Myocyte (in vitro differentiated cells): ENCODE data around the gene SUMF1. TPM values are rescaled to one million over a fixed set of nuclear protein-coding genes. Genes with fewer than 3 reads are reported as not detected.
"Not testable (repeated sequence)": the region's sequence is repeated elsewhere in the genome, so short reads cannot be mapped to it uniquely, and the experiment has no call there.

Experiments used
- DNase-seq: peaks from one replicate; pipeline ENCODE4 v3.0.0-alpha.2; 2012; ENCODE audit warnings: low read depth
- total RNA-seq: library from RNA; depleted of rRNA; stranded (reverse); fragments of >200 nt; gene quantifications from 2 replicates; pipeline ENCODE4 v1.2.3, GENCODE V29; 2014

The SUMF1 gene
- total RNA-seq, 1 donor from 2014 or later = 40.3 TPM

GRCh38 chr3:4462369-4463040 lies 4.6 kb downstream of the SUMF1 start:
- DNase-seq = no peak

DNA sequence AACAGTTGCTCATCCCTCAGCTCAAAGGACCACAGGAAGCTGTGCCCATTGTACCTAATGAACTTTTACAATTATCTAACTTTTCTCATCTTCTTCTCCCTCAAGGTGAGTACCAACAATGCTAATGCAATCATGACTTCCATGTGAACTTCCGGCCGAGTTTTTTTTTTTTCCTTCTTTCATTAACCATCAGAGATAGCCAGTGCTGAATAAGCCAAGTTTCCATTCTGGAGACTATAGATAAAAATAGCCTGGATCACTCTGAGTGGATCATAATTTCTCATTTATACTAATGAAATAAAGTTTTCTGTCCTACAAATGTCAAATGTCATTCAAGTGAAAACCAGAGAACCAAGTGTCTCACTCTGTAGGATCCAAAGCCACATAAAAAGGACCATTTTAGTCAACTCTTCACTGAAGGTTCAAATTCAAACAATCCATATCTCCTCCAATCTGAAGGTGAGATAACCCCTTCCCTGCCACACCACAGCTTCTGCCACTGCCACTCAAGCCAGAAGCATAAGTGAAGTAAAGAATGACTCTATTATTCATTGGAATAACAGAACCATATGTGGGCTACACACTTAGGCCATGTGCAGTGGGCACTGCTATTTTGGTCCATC lies 5.5 kb downstream of the SUMF1 start:
- DNase-seq = no peak

- DNase-seq = no peak
Measured at GRCh38 chr3:4460334-4460733, 6.7 kb downstream of the SUMF1 start.

GRCh38 chr3:4458961-4459360 lies 8.1 kb downstream of the SUMF1 start:
- DNase-seq = no peak

DNA sequence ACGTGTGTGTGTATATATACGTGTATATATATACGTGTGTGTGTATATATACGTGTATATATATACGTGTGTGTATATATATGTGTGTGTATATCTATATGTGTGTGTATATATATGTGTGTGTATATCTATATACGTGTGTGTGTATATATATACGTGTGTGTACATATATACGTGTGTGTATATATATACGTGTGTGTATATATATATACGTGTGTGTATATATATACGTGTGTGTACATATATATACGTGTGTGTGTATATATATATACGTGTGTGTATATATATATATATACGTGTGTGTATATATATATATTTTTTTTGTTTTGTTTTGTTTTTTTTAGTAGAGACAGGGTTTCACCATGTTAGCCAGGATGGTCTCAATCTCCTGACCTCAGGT lies 10.3 kb downstream of the SUMF1 start:
- not testable (repeated sequence) for DNase-seq

DNA sequence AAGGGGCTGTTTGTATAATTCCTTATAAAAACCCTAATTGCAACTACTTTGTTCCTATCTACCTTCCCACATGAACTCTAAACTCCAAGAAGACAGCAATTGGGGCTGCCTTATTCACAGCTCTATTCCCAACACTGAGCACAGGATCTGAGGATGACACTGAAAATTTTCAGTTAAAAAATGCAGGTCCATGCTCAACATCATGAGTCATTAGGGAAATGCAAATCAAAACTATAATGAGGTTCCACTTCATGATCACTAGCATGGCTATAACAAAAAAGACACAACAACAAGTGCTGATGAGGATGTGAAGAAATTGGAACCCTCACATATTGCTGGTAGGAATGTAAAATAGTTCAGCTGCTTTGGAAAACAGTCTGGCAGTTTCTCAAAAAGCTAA lies 12.9 kb downstream of the SUMF1 start:
- no peak for DNase-seq

GRCh38 chr3:4449043-4449805 lies 17.8 kb downstream of the SUMF1 start:
- no peak for DNase-seq

DNA sequence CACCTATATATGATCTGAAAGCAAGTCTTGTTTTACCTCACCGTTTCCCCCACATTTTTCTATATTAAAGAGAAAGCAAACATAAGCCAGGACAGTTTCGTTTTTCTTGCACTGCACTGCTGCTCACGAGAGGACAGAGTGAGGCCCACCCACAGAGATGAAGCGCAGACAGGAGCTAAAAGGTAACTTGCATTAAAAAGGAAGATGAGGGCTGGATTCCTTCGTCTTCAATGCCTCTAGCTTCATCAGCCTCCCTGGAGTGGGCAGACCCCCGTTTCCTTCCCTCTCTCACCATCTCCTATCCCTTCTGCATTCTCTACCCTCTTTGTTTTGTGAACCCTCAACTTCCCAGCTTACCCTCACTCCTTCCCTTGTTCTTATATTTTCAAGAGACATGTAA lies 18.9 kb downstream of the SUMF1 start:
- DNase-seq = no peak

DNA sequence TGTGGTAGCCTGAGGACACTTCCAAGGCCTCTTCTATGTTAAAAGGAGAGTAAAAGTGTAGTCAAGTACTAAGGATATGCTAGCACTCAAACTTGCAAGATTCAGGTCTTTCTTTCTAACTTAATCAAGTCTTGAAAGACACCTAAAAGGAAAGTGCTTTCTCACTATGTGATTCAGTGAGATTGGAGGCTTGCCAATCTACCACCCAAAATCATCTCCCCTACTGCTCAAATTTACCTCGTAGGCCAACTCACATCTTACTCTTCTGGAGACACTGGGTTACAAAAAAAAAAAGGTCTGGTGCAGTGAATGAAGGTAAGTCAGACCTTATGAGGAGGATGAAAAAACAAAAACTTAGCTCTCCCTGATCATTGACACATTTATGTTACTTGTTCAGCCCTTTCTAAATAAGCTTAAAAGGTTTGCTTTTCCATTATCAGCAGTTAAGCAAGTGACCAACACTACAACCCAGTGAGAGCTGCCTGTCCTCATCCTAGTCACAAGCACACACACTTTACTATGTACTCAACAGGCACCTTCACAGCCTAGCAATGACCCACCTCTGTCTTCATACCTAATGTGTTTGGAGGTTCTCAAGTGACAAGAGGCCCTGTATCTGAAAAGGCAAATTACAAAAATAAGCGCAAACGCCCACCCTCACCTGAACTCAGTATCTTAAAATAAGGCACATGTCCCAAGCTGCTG lies 19.6 kb downstream of the SUMF1 start:
- DNase-seq = no peak

GRCh38 chr3:4440951-4441350 lies 26.1 kb downstream of the SUMF1 start:
- no peak for DNase-seq

GRCh38 chr3:4438296-4438695 lies 28.8 kb downstream of the SUMF1 start:
- no peak for DNase-seq

- no peak for DNase-seq
Measured at GRCh38 chr3:4432259-4432658, 34.8 kb downstream of the SUMF1 start.

DNA sequence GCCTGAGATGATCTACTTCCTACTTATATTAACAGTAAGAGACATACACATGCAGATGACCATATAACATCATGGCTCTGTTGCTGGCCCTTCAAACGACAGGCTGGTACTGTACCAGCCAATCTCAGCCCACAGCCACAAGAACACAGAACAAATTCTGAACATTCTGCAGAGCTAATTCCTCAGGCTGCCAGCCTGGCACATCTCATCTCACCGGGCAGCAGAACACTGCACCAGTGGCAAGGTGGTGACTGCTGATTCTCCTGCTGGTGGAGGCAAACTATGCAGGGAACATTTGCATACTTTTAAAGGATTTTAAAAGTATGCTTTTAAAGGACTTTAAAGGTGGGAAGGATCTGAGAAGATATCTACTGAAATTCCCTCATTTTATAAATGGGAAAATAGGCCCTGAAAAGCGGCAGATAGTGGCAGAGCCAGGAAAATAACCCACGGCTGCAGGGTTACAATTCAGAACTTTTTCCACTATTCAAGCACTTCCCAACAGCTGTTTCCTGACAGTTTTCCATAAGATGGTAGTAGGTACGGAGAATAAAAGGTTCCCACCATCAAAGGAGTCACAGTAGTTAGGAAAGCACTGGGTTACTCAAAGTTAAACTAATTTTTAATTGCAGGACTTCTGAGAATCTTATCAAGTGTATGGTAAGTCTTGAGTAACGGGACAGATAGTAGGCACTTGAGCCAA lies 37.3 kb downstream of the SUMF1 start:
- no peak for DNase-seq

DNA sequence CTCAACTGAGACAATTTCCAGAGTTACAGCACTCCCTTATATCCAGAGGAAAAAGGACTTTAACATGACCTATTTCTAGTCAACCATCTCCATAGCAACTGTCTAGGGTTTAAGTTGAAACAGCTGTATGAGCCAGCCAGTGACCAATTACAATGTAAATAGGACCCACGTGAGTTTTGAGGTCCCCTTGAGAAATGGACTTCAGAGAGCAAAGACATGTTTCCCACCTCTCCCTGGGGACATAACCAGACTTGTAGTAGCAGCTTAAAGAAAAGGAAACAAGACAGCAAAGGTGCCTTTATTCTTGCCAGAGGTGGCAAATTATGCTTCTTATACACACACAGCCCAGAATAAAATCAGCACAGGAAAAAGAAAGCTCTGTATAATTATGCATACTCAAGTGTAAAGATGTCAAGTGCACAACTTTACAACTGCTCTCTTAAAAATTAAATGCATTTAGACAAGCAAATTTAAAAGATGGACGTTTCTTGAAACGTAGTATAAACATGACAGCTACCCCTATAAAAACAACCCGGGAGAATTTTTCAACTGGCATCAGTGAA lies 40.2 kb downstream of the SUMF1 start:
- peak; percentile 58 for DNase-seq

- DNase-seq = no peak
Measured at GRCh38 chr3:4426261-4426781, 40.7 kb downstream of the SUMF1 start.

DNA sequence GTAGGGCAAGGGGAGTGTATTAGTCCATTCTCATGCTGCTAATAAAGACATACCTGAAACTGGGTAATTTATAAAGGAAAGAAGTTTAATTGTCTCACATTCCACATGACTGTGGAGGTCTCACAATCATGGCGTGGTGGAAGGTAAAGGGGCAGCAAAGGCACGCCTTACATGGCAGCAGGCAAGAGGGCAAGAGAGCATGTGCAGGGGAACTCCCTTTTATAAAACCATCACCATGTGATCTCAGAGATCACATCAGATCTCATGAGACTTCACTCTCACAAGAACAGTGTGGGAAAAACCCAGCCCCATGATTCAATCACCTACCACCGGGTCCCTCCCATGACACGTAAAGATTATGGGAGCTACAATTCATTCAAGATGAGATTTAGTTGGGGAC lies 41.4 kb downstream of the SUMF1 start:
- no peak for DNase-seq

GRCh38 chr3:4425055-4425454 lies 42.0 kb downstream of the SUMF1 start:
- no peak for DNase-seq

DNA sequence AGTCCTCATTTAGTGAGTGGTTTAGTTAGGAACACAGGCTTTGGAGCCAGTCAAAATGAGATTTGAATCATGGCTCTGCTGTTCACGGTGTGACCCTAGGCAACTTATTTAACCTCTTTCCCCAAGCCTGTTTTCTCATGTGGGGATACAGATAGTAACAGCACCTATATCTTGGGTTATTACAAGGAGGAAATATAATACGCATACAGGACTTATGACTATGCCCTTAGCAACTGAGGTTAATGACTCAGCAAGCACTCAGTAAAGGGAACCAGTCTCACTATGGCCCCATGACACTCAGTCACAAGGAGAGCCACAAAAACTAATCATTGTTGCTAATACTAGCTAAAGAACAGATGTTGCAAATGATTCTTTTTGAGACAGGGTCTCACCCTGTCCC lies 45.9 kb downstream of the SUMF1 start:
- peak; percentile 80 for DNase-seq

- DNase-seq = no peak
Measured at GRCh38 chr3:4419920-4420319, 47.1 kb downstream of the SUMF1 start.

- DNase-seq = peak; percentile 63
Measured at GRCh38 chr3:4419386-4419785, 47.7 kb downstream of the SUMF1 start.

DNA sequence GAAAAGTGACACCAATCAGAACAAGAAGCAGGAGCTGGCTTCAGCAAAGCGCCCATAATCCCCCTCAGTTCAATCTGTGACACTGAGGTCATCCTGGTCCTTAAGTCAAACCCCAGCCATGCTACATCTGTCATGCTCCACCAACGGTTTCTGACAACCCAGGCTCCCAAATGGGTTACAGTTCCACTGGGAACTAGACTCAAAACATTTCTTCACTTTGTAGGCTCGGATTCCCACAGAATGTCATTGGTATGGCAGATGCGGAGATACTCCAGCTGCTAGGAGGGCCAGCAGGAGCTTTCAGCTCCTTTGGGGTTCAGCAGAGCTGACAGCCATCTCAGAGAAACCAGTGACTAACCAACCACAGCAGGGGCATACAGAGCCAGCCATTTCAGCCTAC lies 48.9 kb downstream of the SUMF1 start:
- DNase-seq = peak; percentile 97
